ENCODE results near the gene BEST4.

DNA sequence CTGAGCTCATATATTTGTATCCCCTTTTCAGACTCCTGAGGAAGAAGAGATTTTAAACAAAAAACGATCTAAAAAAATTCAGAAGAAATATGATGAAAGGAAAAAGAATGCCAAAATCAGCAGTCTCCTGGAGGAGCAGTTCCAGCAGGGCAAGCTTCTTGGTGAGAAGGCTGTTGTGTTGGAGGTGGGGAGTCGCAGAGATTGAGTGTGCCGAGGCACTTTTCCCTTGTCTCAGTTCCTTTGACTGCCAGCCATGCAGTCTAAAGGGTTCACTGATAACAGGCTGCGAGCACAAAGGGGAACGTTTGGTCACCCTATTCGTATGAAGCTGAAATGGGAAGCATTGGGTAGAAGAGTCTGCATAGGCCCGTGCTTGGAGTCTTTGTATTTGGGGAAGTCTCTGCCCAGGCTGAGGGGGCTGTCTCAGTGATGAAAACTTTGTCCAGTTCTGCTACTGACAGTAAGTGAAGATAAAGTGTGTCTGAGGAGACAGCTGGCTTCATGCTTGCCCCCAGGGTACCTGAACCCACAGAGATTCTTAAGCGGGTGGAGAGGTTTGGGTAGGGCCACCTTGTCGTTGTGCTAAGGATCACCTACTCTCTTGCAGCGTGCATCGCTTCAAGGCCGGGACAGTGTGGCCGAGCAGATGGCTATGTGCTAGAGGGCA, 9.9 kb downstream of the BEST4 start:
- TF ChIP-seq, protein P1, sequence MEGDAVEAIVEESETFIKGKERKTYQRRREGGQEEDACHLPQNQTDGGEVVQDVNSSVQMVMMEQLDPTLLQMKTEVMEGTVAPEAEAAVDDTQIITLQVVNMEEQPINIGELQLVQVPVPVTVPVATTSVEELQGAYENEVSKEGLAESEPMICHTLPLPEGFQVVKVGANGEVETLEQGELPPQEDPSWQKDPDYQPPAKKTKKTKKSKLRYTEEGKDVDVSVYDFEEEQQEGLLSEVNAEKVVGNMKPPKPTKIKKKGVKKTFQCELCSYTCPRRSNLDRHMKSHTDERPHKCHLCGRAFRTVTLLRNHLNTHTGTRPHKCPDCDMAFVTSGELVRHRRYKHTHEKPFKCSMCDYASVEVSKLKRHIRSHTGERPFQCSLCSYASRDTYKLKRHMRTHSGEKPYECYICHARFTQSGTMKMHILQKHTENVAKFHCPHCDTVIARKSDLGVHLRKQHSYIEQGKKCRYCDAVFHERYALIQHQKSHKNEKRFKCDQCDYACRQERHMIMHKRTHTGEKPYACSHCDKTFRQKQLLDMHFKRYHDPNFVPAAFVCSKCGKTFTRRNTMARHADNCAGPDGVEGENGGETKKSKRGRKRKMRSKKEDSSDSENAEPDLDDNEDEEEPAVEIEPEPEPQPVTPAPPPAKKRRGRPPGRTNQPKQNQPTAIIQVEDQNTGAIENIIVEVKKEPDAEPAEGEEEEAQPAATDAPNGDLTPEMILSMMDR (IDR thresholded peaks at IDR 0.05; ENCODE audit: low read depth, low read length, poor library complexity, severe bottlenecking) = no peak
- TF ChIP-seq EZH2phosphoT487 (IDR thresholded peaks at IDR 0.05; ENCODE audit: borderline replicate concordance, low read length) = no peak

All from DOHH2 (cell line).